ENCODE results near the gene VPS72. TPM values are rescaled to one million over a fixed set of nuclear protein-coding genes. Genes with fewer than 3 reads are reported as not detected.
"Not testable (repeated sequence)": the region's sequence is repeated elsewhere in the genome, so short reads cannot be mapped to it uniquely, and the experiment has no call there.

The VPS72 gene
- total and polyA plus RNA-seq, 2 of the 13 experiments (the other 11 are each of a cell fraction or from before 2014, with no cell fraction given) = 33.7 to 34.5 TPM

DNA sequence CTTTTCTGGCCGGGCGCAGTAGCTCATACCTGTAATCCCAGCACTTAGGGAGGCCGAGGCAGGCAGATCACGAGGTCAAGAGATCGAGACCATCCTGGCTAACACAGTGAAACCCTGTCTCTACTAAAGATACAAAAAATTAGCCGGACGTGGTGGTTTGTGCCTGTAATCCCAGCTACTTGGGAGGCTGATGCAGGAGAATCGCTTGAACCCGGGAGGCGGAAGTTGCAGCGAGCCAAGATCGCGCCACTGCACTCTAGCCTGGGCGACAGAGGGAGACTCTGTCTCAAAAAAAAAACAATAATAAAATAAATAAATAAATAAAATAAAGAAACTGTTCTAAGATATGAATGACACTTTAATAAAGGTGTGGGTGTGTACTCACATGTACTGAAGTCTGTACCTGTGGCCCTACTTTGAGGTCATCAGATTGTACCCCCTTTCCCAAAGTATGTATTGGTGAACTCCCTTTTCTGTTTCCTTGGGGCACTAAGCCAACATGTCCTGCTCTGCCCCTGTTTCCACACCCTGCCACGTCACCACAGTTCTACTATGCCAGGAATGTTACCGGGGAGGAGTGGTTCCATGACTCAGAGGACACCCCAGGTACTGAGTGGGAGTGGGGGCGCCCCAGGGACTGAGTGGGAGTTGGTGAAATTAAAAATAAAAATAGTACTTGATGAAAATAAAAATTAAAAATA lies 5.0 kb upstream of the VPS72 start:
- FAIRE-seq; TF ChIP-seq EP300 (CRISPR knock-in tag; IDR thresholded peaks at IDR 0.05; ENCODE audit: borderline replicate concordance); CREM (CRISPR knock-in tag; IDR thresholded peaks at IDR 0.05): not testable (repeated sequence)
- 0 out of 2 replicates have a peak, but pooled peaks have one; percentile 34 for TF ChIP-seq ATF1 (CRISPR knock-in tag; IDR thresholded peaks at IDR 0.05)
- TF ChIP-seq TEAD3 (CRISPR knock-in tag; optimal IDR thresholded peaks at IDR 0.05; ENCODE audit: borderline replicate concordance) = peak; percentile 97
- peak; percentile 32; the same call in 1 of the 2 replicates for TF ChIP-seq GATAD2A (CRISPR knock-in tag; IDR thresholded peaks at IDR 0.05)
- 0 out of 2 replicates have a peak, but pooled peaks have one; percentile 20 for TF ChIP-seq FOXK1 (CRISPR knock-in tag; IDR thresholded peaks at IDR 0.05; ENCODE audit: borderline replicate concordance, low read depth)
- TF ChIP-seq FOSL2 (CRISPR knock-in tag; IDR thresholded peaks at IDR 0.05) = peak; percentile 91
- TF ChIP-seq CEBPB (IDR thresholded peaks at IDR 0.05; ENCODE audit: borderline replicate concordance, low read depth, low read length) = peak; percentile 52; the same call in 1 of the 2 replicates
- TF ChIP-seq, protein P1, sequence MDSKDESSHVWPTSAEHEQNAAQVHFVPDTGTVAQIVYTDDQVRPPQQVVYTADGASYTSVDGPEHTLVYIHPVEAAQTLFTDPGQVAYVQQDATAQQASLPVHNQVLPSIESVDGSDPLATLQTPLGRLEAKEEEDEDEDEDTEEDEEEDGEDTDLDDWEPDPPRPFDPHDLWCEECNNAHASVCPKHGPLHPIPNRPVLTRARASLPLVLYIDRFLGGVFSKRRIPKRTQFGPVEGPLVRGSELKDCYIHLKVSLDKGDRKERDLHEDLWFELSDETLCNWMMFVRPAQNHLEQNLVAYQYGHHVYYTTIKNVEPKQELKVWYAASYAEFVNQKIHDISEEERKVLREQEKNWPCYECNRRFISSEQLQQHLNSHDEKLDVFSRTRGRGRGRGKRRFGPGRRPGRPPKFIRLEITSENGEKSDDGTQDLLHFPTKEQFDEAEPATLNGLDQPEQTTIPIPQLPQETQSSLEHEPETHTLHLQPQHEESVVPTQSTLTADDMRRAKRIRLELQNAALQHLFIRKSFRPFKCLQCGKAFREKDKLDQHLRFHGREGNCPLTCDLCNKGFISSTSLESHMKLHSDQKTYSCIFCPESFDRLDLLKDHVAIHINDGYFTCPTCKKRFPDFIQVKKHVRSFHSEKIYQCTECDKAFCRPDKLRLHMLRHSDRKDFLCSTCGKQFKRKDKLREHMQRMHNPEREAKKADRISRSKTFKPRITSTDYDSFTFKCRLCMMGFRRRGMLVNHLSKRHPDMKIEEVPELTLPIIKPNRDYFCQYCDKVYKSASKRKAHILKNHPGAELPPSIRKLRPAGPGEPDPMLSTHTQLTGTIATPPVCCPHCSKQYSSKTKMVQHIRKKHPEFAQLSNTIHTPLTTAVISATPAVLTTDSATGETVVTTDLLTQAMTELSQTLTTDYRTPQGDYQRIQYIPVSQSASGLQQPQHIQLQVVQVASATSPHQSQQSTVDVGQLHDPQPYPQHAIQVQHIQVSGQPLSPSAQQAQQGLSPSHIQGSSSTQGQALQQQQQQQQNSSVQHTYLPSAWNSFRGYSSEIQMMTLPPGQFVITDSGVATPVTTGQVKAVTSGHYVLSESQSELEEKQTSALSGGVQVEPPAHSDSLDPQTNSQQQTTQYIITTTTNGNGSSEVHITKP (CRISPR knock-in tag; IDR thresholded peaks at IDR 0.05; ENCODE audit: low read depth) = peak; percentile 70; the same call in 1 of the 2 replicates
- TF ChIP-seq CREB1 (IDR thresholded peaks at IDR 0.05) = peak; percentile 85
- peak; percentile 81 for TF ChIP-seq CREB1 (CRISPR knock-in tag; IDR thresholded peaks at IDR 0.05)
- TF ChIP-seq, protein P2, sequence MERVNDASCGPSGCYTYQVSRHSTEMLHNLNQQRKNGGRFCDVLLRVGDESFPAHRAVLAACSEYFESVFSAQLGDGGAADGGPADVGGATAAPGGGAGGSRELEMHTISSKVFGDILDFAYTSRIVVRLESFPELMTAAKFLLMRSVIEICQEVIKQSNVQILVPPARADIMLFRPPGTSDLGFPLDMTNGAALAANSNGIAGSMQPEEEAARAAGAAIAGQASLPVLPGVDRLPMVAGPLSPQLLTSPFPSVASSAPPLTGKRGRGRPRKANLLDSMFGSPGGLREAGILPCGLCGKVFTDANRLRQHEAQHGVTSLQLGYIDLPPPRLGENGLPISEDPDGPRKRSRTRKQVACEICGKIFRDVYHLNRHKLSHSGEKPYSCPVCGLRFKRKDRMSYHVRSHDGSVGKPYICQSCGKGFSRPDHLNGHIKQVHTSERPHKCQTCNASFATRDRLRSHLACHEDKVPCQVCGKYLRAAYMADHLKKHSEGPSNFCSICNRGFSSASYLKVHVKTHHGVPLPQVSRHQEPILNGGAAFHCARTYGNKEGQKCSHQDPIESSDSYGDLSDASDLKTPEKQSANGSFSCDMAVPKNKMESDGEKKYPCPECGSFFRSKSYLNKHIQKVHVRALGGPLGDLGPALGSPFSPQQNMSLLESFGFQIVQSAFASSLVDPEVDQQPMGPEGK (CRISPR knock-in tag; IDR thresholded peaks at IDR 0.05) = peak; percentile 81
- TF ChIP-seq RARA (CRISPR knock-in tag; IDR thresholded peaks at IDR 0.05) = 0 out of 2 replicates have a peak, but pooled peaks have one; percentile 13
- 0 out of 4 replicates have a peak, but pooled peaks of 1 of the 2 experiments have one; percentile 20 for TF ChIP-seq EP300 (IDR thresholded peaks at IDR 0.05; ENCODE audit: low read depth in 2 of 2, low read length in 2 of 2)
- TF ChIP-seq ZBTB10 (CRISPR knock-in tag; IDR thresholded peaks at IDR 0.05; ENCODE audit: borderline replicate concordance) = peak; percentile 84; the same call in 1 of the 2 replicates
- TF ChIP-seq CREM (IDR thresholded peaks at IDR 0.05) = peak; percentile 58; the same call in 1 of the 2 replicates

More for the DNA sequence above, 5.0 kb upstream of the VPS72 start:
- CTCF ChIA-PET (ENCODE audit: low intra/inter-chr PET ratio, low total read pairs) = interaction anchor here (1.7 kb wide), 1 partner anchor 146 kb away, joined by 4 read pairs; no protein-coding TSS in a partner anchor
- peak; percentile 76 for DNase-seq (ENCODE audit: low spot score)
- Histone ChIP-seq H3K4me2 (ENCODE audit: low read depth, low read length) (peak overlapping the region; percentile 59; the same call in 1 of the 2 replicates), H3K9ac (ENCODE audit: insufficient read depth, low read depth, low read length) (peak overlapping the region; percentile 89; the same call in 1 of the 2 replicates), H3K27ac (ENCODE audit: extremely low read length, insufficient read depth, low read length) (peak overlapping the region; percentile 93), H3K4me1 (ENCODE audit: insufficient read depth, low read length) (peaks cover 36% of the 10 kb centered on the region), H3K79me2 (ENCODE audit: insufficient read depth, low read length) (peaks cover 14% of the 10 kb centered on the region)
- H3K36me3 ChIP-seq (replicated peaks in 1 of 2; ENCODE audit: control insufficient read depth in 1 of 2, insufficient read depth in 2 of 2, low read length in 2 of 2); in situ Hi-C loops (cut with HindIII; ENCODE audit: extremely low pct_ligation_motif_present, low pct_unique_long_range_greater_than_20kb); H2AFZ ChIP-seq (ENCODE audit: low read length); H3K27me3 ChIP-seq (ENCODE audit: control insufficient read depth in 1 of 2, insufficient read depth in 2 of 2, low read length in 2 of 2); H4K20me1 ChIP-seq (ENCODE audit: insufficient read depth, low read length); H3K4me3 ChIP-seq (replicated peaks in 1 of 3; ENCODE audit: insufficient read depth in 1 of 3, low read depth in 2 of 3, low read length in 3 of 3); BruUV-seq (replicated peaks); ATAC-seq; H3K9me3 ChIP-seq (ENCODE audit: low read length): not testable (repeated sequence)
- WGBS (ENCODE audit: low lambda C conversion rate) = 72% methylated on average over 17 of the region's 17 CpGs
- intact Hi-C loops (cut with micrococcal nuclease; ENCODE audit: unreplicated experiment) = loop anchor here (5.0 kb wide), 1 partner anchor 152 kb away; the partner anchor contains the start of gene RFX5
- POLR2A ChIA-PET = interaction anchor here (1.1 to 2.4 kb wide), 3 partner anchors 29 to 60 kb away, joined by 3 to 14 read pairs (median 5); partner anchors contain the start of genes LYSMD1, PSMD4 and SCNM1

Data from HepG2 (cell line).